Measurements from ENCODE around the gene CACNA2D2.

CACNA2D2 gene

GRCh38 chr3:50494126-50494525 is 9.3 kb downstream of the CACNA2D2 start:
- no peak for DNase-seq

DNA sequence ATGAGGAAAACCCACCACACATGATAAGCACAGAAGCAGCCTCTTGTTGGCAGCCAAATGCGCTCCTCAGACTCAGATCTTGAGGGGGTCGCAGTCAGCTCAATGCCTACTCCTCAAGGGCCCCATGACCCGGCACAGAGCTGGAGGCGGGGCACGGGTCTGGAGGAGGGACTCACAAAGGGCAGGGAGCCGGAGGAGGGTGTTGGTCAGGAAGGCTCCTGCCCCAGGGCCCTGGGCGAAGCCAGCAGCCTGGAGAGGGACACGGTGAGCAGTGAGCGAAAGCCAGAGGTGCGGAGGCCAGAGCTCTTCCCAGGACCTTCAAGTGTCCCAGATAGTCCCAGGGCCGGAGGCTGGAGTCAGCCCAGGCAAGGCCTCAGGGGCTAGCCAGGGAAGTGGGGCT is 9.8 kb downstream of the CACNA2D2 start:
- no peak for DNase-seq

- DNase-seq: no peak
These were observed 10.3 kb downstream of the CACNA2D2 start for GRCh38 chr3:50493086-50493485.

DNA sequence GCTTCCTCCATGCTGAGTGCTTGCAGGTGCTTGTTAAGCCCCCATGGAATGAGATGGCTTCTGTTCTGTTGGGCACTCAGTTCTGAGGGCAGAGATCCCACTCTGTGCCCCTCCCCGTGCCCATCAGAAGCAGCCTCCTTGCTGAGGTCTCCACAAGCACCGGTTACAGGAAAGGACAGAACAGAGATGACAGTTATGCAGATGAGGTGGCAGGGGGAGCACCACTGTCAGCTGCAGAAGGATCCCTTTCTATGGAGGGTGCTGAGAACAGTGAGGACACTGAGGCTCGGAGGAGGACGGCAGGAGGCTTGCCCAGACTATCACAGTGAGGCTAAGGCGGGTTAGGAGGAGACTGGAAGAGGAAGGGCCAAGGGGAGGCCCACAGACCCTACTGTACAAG is 12.4 kb downstream of the CACNA2D2 start:
- no peak for DNase-seq

DNA sequence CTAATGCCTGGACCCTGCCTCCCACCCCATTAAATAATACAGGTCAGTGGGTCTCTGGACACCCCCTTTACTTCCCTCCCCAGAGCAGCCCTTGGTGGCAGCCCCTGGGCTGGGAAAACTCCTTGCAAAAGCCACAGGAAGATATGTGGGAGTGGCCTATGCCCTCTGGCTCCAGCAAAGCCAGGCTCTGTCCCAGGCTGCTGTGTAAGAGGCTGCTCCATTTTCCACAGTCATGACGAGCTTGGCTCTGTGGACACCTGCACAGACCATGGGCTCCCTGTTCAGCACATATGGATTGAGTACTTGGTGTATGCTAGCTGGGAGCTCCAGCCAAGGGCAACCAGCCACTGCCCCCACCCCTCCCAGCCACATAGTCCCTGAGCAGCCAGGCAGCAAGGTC is 13.0 kb downstream of the CACNA2D2 start:
- DNase-seq: no peak

DNA sequence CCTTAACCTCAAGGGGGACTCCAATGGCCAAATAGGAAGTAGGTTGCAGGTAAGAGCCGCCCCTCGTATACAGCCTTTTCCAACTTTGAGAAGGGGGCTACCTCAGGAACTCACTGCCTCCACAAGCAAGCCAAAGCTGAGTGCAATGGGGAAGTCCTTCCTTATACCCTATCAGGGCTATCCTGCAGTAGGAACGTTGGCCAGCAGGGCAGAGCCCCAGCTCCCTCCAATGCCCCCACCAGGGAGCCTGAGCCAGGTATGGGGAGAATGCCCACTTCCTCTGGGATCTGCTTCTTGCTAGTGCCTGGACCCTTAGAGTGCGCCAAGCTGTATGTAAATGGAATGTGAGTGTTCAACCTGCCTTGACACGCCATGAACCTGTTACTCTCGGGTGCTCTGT is 16.3 kb downstream of the CACNA2D2 start:
- DNase-seq: no peak

DNA sequence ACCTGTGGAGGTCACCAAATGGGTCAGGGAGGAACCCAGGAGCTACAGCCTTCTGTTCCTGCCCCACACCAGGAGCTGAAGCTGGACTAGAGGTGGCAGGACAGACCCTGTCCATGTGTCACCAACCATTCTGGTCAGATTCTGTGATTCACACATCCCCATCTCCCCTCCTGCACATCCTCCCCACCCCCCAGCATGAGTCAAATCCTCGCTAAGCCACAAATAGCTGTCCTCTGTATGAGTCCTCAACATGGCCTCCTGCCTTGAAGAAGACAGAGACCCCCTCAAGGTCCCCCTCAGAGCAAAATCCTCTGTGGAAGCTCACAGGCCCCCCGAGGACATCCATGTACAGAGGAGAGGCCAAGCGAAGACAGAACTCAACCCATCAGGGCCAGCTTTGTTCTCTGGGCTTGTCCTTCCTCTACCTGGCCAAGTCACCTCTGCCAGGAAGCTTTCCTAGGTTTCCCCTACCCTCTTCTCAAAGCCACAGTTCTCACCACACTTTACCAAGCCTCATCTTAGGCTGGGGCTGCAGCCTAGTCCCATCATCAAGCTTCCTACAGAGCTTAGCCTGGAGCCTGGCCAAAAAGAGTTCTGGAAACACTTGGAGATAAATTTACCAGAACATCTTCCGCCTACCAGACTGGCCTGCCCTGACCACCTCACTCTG is 17.1 kb downstream of the CACNA2D2 start:
- DNase-seq: no peak

DNA sequence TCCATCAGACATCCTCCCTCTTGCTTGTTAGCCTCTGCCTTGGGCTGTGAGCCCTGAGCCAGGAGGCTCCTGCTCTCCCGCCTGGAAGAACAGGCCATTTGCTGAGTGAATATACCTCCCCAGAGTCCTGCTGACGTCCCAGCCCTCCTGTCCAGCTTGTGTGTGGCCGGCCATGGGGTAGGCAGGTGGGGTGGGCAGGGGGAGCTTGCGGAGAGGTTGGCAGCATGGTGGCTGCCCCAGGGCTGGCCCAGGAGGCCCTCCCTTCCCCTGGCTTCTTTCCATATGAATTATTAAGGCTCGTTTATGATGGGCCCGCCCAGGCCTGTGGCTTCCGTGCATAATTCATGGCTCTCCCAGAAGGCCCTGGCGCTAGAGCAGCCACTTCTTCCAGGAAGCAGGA is 18.7 kb downstream of the CACNA2D2 start:
- no peak for DNase-seq

- DNase-seq: no peak
These were observed 20.1 kb downstream of the CACNA2D2 start for GRCh38 chr3:50483374-50483773.

DNA sequence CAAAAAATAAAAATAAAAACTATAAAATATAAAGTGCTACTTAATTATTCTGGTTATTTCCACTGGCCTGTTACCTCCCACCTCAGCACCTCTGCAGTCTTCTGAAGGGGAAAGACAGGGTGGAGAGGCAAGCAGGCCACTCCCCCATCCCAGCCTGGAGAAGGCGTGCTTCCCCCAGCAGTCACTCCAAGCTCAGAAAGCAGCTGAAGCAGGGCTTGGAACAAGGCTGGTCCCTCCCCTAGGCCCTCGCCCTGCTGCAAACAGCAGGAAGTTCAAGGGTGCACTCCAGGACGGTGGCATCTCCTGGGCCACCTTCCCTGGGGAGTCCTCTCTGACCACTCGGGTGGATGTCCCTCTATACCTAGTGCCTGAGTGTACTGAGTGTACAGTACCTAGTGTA is 21.4 kb downstream of the CACNA2D2 start:
- no peak for DNase-seq

GRCh38 chr3:50480471-50480870 is 23.0 kb downstream of the CACNA2D2 start:
- no peak for DNase-seq

- DNase-seq: no peak
These were observed 23.9 kb downstream of the CACNA2D2 start for GRCh38 chr3:50479523-50479922.

- no peak for DNase-seq
These were observed 24.7 kb downstream of the CACNA2D2 start for GRCh38 chr3:50478671-50479260.

DNA sequence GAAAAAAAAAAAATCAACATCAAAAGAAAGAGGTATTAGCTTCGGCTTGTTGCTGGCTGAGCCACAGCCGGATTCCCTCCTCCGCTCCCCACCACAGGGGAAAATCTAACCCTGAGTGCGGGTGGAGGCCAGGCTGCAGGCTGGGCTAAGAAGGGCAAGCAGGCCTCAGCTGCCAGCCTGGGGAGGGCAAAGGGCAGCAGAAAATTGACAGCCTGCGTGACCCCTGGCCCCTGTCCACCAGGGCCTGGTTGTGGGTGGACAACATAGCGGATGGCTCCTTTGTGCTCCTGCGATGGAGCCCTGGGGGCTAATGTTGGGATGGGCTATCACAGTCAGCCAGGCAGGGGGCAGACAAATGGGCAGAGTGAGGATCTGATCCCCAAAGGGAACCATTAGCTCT is 25.4 kb downstream of the CACNA2D2 start:
- DNase-seq: no peak

GRCh38 chr3:50475348-50475747 is 28.1 kb downstream of the CACNA2D2 start:
- DNase-seq: no peak

DNA sequence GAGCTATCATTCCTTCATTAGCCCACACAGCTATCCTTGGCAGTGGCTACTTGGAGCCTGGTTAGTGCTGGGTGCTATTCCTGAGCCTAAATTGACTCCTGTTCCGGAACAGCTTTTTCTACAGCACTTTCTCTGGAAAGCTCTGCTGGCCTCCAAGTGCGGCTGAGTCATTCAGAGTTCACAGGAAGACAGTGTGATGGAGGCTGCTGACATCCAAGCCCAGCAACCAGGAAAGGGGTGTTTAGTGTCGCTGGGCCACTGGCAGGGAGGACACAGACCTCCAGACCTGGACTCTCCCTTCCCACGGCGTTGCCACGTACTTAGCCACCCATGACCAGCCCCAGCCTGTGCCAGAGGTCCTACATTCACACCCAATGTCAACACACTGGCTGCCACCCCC is 28.7 kb downstream of the CACNA2D2 start:
- no peak for DNase-seq

- no peak for DNase-seq
These were observed 29.7 kb downstream of the CACNA2D2 start for GRCh38 chr3:50473768-50474167.

DNA sequence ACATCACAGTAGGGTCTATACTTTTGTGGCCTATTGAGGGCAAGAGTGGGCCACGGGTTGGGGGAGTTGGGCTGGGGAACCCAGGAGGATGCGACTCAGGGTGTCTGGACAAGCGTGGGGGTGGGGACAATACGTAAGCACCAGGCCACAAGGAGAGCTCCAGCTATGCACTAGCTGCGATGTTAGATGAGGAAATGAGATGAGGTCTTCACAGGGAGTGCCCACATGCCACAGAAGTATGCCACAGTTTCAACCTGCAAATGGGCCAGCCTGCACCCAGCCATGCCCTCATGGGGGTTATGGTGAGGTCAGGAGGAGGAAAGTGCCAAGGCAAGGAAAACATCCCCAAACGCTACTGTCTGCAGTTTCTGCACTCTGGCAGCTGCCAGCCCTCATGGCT is 30.5 kb downstream of the CACNA2D2 start:
- no peak for DNase-seq

DNA sequence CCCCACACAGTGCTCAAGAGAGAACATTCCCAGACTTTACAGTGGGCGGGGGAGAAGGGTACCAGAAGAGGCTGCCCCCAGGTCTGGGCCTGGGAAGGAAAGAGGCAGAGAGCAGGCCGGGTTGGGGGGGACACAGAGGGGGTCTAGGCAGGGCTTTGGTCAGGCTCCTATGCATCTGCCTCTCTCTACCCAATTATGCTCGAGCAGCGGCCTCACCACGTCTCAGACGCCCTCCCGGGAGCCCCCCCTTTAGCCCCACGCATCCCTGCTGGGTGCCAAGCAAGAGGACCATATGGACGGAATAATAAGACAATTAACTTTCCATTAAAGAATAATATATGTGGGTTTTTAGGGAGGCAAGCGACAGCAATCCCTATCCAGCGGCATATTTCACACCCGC is 32.8 kb downstream of the CACNA2D2 start:
- peak; percentile 92 to 93 for DNase-seq

DNA sequence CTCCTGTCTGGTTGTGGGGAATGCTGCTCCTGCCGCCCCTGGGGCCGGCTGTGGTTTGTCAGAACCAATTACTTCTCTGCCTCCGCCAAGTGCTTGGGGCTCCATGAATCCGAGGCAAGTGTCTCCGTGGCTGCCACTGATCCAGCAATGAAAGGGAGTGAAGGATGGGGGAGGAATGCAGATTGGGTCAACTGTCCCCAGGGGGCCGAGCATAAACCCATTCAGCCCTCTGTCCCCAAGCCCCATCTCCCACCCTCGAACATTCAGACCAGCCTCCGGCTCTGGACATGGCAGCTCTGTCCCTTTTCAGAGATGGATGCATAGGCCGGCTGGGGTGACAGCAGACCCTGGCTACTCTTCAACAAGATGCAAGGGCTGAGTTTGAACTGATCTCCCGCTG is 35.5 kb downstream of the CACNA2D2 start:
- DNase-seq: no peak

DNA sequence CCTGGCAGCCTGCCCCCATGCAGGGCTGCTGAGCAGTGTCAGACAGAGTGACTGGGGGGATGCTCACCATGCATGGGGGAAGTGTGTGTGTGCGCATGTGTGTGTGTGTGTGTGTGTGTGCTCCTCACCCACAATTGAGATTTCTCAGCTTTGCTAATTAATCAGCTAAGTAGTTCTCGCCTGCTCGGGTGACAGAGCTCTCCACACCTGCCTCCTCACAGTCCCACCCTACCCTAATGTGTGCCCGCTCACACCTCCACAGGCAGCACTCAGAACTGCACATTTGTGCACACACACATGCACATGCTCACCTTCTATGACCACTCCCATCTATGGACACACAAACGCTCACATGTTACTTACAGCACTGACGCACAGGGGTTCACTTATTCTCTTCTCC is 37.3 kb downstream of the CACNA2D2 start:
- DNase-seq: peak in 1 of 2 experiments; percentile 52

DNA sequence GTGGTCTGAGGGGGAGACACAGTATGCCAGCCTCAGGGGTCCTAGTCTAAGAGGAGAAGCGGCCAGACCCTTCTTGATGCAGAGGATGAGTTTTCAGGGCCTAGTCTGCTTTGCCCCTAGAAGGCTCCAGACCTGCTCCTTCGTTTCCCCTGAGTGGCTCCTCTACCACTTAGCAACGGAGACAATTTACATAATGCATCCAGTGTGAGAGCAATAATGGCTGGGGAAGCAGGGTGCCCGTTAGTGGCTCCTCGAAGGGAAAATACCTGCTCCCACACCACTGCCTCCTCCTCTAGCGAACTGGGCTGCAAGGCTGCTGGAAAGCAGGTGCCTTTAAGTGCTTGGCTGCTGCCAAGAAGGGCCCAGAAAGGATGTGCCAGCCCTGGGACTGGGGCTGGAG is 38.9 kb downstream of the CACNA2D2 start:
- DNase-seq: no peak

GRCh38 chr3:50459785-50460184 is 43.6 kb downstream of the CACNA2D2 start:
- no peak for DNase-seq

- DNase-seq: no peak
These were observed 45.4 kb downstream of the CACNA2D2 start for GRCh38 chr3:50457988-50458387.

Measured in NCI-H524 (cell line).